SKM-1 treated with dmso at 0.1 percent for 144 hours (cell line): ENCODE measurements around the gene NAPEPLD.
"Not testable (repeated sequence)": the region's sequence is repeated elsewhere in the genome, so short reads cannot be mapped to it uniquely, and the experiment has no call there.

ENCODE experiments used
- DNase-seq: peaks from one replicate; lab custom pipeline; 2025; ENCODE audit not compliant: unreplicated experiment; lab: John Stamatoyannopoulos, UW

The NAPEPLD gene

GRCh38 chr7:103068414-103069403 lies 80.2 kb downstream of the NAPEPLD start:
- no peak for DNase-seq

- peak; percentile 55 for DNase-seq
These were observed 83.2 kb downstream of the NAPEPLD start for GRCh38 chr7:103065667-103066066.

GRCh38 chr7:103063895-103064294 lies 85.0 kb downstream of the NAPEPLD start:
- no peak for DNase-seq

- no peak for DNase-seq
These were observed 89.4 kb downstream of the NAPEPLD start for GRCh38 chr7:103059471-103059870.

GRCh38 chr7:103058122-103058521 lies 90.8 kb downstream of the NAPEPLD start:
- no peak for DNase-seq

- not testable (repeated sequence) for DNase-seq
These were observed 92.9 kb downstream of the NAPEPLD start for GRCh38 chr7:103056006-103056405.

- no peak for DNase-seq
These were observed 97.4 kb downstream of the NAPEPLD start for GRCh38 chr7:103051519-103051918.
